Measurements from ENCODE around the gene UCK1.

DNA sequence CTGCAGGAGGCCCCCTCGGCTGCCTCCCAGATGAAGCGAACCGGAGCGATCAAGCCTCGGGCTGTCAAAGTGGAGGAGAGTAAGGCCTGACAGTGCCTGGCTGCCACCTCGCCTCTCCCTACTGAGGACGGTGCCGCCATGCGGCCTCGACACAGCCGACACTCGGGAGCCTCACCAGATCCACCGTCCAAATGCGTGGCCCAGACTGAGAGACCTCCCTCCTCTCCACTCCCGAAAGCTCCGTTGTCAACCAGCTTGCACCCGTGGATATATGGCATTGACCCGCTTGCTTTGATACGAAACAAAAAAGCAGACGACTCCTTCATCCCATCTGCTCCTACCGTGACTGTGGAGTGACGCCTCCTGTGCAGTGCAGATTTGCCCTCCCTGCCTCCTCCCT, 35.3 kb downstream of the UCK1 start:
- TF ChIP-seq CTCF (conservative IDR thresholded peaks at IDR 0.05 in 1 of 2, IDR thresholded peaks at IDR 0.05 in 1 of 2; ENCODE audit: extremely low read depth in 1 of 2, insufficient read depth in 1 of 2, low read depth in 1 of 2, low read length in 2 of 2) (no peak), EZH2 (IDR thresholded peaks at IDR 0.05; ENCODE audit: borderline replicate concordance, low read length) (no peak)

Measured in mammary epithelial cell (primary cell).